Tibial nerve (tissue), 4 donors: ENCODE measurements around the gene DPP4. TPM values are rescaled to one million over a fixed set of nuclear protein-coding genes. Genes with fewer than 3 reads are reported as not detected.

Source experiments
- DNase-seq, 2 donors: peaks; one replicate each; pipeline ENCODE4 v3.0.0-alpha.2; 2019; ENCODE audit warnings: low spot score in 2 of 2
- H3K27ac ChIP-seq, 4 donors: fragments of 200-600 bp; sonication (generic) in 3 of 4; one replicate each; pipeline ENCODE4 v1.5.1; 2017 to 2019; ENCODE audit warnings: mild to moderate bottlenecking in 1 of 4
- H3K27me3 ChIP-seq, 2 donors: fragments of 200-600 bp; sonication (generic) in 1 of 2; one replicate each; pipeline versions ENCODE4 v1.5.1 to v1.6.0; 2017 to 2019
- H3K36me3 ChIP-seq, 3 donors: fragments of 200-600 bp; sonication (generic); one replicate each; pipeline ENCODE4 v1.5.1; 2018 to 2019
- H3K4me1 ChIP-seq, 4 donors: fragments of 200-600 bp; sonication (generic) in 3 of 4; one replicate each; pipeline ENCODE4 v1.5.1; 2017 to 2019
- H3K4me3 ChIP-seq, 4 donors: fragments of 200-600 bp; sonication (generic) in 3 of 4; one replicate each; pipeline ENCODE4 v1.5.1; 2017 to 2019; ENCODE audit warnings: mild to moderate bottlenecking in 1 of 4, moderate library complexity in 1 of 4
- H3K9me3 ChIP-seq, 4 donors: fragments of 200-600 bp; sonication (generic) in 3 of 4; one replicate each; pipeline ENCODE4 v1.5.1; 2017 to 2019
- CTCF ChIP-seq, 5 experiments: fragments of 200-600 bp in 3 of 5; fragments of 450-650 bp in 2 of 5; sonication (generic) in 3 of 5; IDR thresholded peaks; one replicate each; pipeline ENCODE4 v1.5.1; 2016 to 2019; ENCODE audit warnings: antibody characterized with exemption in 5 of 5, mild to moderate bottlenecking in 3 of 5, moderate library complexity in 2 of 5
- EP300 ChIP-seq, 2 donors: sonication (generic); formaldehyde crosslinking; IDR thresholded peaks; one replicate each; pipeline ENCODE4 v1.6.1; 2017; ENCODE audit warnings: antibody characterized with exemption in 2 of 2, mild to moderate bottlenecking in 1 of 2
- POLR2A ChIP-seq, 2 donors: fragments of 450-650 bp; IDR thresholded peaks; one replicate each; pipeline ENCODE4 v1.6.1; 2017; ENCODE audit warnings: antibody characterized with exemption in 2 of 2, mild to moderate bottlenecking in 2 of 2, moderate library complexity in 2 of 2
- WGBS, 2 donors: methylation state at CpG; one replicate each; pipeline ENCODE4 v1.1.5; 2018; 5-methylcytosine and 5-hydroxymethylcytosine counted together
- total RNA-seq, 4 donors: library from RNA; depleted of rRNA; stranded (reverse); fragments of >200 nt; gene quantifications; one replicate each; pipeline ENCODE4 v1.1.0, GENCODE V29; 2016

Gene DPP4
- total RNA-seq, 4 donors from 2014 or later: 5.2 to 22.8 (median 17.3) TPM

- Histone ChIP-seq H3K9me3 (no peaks in the 10 kb centered on the region), H3K36me3 (no peaks in the 10 kb centered on the region)
Measured at GRCh38 chr2:162106746-162107145, 32.7 kb upstream of the DPP4 start.

GRCh38 chr2:162106146-162106551 is 32.1 kb upstream of the DPP4 start:
- DNase-seq: no peak
- WGBS, 2 donors: 42 to 50% methylated on average over 3 of the region's 3 CpGs
- Histone ChIP-seq H3K9me3 (no peaks in the 10 kb centered on the region), H3K4me1 (peaks cover 0 to 11% (median 0%) of the 10 kb centered on the region in 4 donors), H3K27ac (no peak overlapping the region), H3K4me3 (no peak overlapping the region), H3K36me3 (no peaks in the 10 kb centered on the region), H3K27me3 (no peaks in the 10 kb centered on the region)
- TF ChIP-seq EP300 (IDR thresholded peaks at IDR 0.05): no peak
- TF ChIP-seq CTCF (IDR thresholded peaks at IDR 0.05): no peak
- TF ChIP-seq POLR2A (IDR thresholded peaks at IDR 0.05): no peak

More at GRCh38 chr2:162106746-162107145, 32.7 kb upstream of the DPP4 start:
- Histone ChIP-seq H3K4me3 (no peak overlapping the region), H3K4me1 (peaks cover 0 to 11% (median 0%) of the 10 kb centered on the region in 4 donors), H3K27ac (no peak overlapping the region), H3K27me3 (no peaks in the 10 kb centered on the region)
- no peak for TF ChIP-seq POLR2A (IDR thresholded peaks at IDR 0.05)
- TF ChIP-seq EP300 (IDR thresholded peaks at IDR 0.05): no peak
- TF ChIP-seq CTCF (IDR thresholded peaks at IDR 0.05): no peak
- DNase-seq: no peak
- whole genome bisulfite sequencing, 2 donors: 60 to 61% methylated on average over 1 of the region's 1 CpG

- Histone ChIP-seq H3K27me3 (no peaks in the 10 kb centered on the region), H3K4me3 (no peak overlapping the region), H3K36me3 (no peaks in the 10 kb centered on the region), H3K27ac (no peak overlapping the region), H3K9me3 (no peaks in the 10 kb centered on the region), H3K4me1 (peaks cover 0 to 11% (median 0%) of the 10 kb centered on the region in 4 donors)
- DNase-seq: no peak
- 66 to 68% methylated on average over 3 of the region's 3 CpGs for WGBS, 2 donors
- TF ChIP-seq CTCF (IDR thresholded peaks at IDR 0.05) (no peak), POLR2A (IDR thresholded peaks at IDR 0.05) (no peak), EP300 (IDR thresholded peaks at IDR 0.05) (no peak)
Measured at GRCh38 chr2:162103443-162104009, 29.5 kb upstream of the DPP4 start.

GRCh38 chr2:162100579-162100978 is 26.6 kb upstream of the DPP4 start:
- Histone ChIP-seq H3K36me3 (no peaks in the 10 kb centered on the region), H3K4me3 (no peak overlapping the region), H3K27ac (no peak overlapping the region), H3K9me3 (no peaks in the 10 kb centered on the region), H3K27me3 (no peaks in the 10 kb centered on the region), H3K4me1 (no peaks in the 10 kb centered on the region)
- WGBS, 2 donors: 41 to 83% methylated on average over 1 of the region's 1 CpG
- TF ChIP-seq POLR2A (IDR thresholded peaks at IDR 0.05): no peak
- TF ChIP-seq EP300 (IDR thresholded peaks at IDR 0.05): no peak
- TF ChIP-seq CTCF (IDR thresholded peaks at IDR 0.05): no peak
- no peak for DNase-seq

- H3K27ac ChIP-seq: no peak overlapping the region
- no peaks in the 10 kb centered on the region for H3K9me3 ChIP-seq
- H3K4me3 ChIP-seq: no peak overlapping the region
- no peak for DNase-seq
- 87 to 93% methylated on average over 5 of the region's 5 CpGs for WGBS, 2 donors
- H3K4me1 ChIP-seq: no peaks in the 10 kb centered on the region
- no peaks in the 10 kb centered on the region for H3K36me3 ChIP-seq
- TF ChIP-seq POLR2A (IDR thresholded peaks at IDR 0.05) (no peak), EP300 (IDR thresholded peaks at IDR 0.05) (no peak), CTCF (IDR thresholded peaks at IDR 0.05) (no peak)
- no peaks in the 10 kb centered on the region for H3K27me3 ChIP-seq
Measured at GRCh38 chr2:162099836-162100235, 25.8 kb upstream of the DPP4 start.
